Measurements from ENCODE around the gene MYZAP. TPM values are rescaled to one million over a fixed set of nuclear protein-coding genes. Genes with fewer than 3 reads are reported as not detected.

MYZAP gene
- total RNA-seq, 1 experiment from 2014 or later, result 1.4 TPM

- DNase-seq (ENCODE audit: low read depth), result no peak
Measured at GRCh38 chr15:57662091-57662744, 70.5 kb downstream of the MYZAP start.

DNA sequence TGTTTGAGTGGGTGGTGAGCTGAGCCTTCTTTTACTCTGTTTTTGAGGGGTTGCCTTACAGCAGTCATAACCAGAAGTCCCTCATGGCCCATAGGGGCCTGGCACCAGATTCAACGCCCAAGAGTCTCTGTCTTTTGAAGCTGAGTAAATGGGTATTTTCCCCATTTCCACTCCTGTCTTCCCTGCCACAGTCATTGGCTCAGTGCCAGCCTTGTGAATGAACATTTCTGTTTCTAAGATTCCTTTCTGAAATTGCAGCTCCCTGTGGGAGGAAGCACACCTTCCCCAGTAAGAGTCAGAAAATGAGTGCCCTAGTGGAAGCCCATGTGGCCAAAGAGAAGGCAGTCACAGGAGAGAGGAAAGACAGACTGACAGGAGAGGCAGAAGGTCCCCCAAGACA is 71.1 kb downstream of the MYZAP start:
- no peak for DNase-seq (ENCODE audit: low read depth)

DNA sequence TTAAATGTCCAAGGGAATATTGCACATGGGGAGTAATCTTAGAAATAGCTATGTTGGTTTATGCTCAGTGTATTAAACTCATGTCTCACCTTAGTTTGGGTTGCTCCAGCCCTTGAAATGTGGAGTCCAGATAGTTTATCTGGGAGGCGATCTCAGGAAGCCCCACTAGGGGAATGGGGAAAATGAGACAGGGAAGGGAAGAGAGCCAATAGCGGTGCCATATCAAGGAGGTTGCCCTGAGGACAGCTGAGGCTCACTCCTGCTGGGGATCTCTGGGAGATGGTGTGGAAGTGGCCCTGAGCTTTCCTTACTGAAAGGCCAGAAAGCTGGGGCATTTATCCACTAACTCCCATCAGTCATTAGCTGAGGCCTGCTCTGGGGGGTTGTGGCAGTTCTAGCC is 71.6 kb downstream of the MYZAP start:
- DNase-seq (ENCODE audit: low read depth), result no peak

- DNase-seq (ENCODE audit: low read depth), result no peak
Measured at GRCh38 chr15:57665194-57665593, 73.5 kb downstream of the MYZAP start.

GRCh38 chr15:57665939-57666338 is 74.2 kb downstream of the MYZAP start:
- no peak for DNase-seq (ENCODE audit: low read depth)

GRCh38 chr15:57667171-57667849 is 75.6 kb downstream of the MYZAP start:
- DNase-seq (ENCODE audit: low read depth), result peak; percentile 61

DNA sequence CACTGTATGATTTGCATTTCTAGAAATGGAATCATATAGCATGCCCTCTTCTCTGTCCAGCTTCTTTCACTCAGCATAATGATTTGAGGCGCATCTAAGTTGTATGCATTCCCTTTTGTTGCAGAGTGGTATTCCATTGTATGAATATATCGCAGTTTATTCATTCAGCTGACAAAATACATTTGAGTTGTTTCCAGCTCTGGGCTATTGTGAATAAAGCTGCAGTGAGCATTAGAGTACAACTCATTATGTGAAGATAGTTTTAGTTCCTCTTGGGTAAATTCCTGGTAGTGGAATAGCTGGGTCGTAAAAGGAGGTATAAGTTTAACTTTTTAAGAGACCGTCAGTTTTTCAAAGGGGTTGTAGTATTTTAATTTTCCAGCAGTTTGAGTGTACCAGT is 76.3 kb downstream of the MYZAP start:
- DNase-seq (ENCODE audit: low read depth), result no peak

- no peak for DNase-seq (ENCODE audit: low read depth)
Measured at GRCh38 chr15:57671636-57672035, 79.9 kb downstream of the MYZAP start.

DNA sequence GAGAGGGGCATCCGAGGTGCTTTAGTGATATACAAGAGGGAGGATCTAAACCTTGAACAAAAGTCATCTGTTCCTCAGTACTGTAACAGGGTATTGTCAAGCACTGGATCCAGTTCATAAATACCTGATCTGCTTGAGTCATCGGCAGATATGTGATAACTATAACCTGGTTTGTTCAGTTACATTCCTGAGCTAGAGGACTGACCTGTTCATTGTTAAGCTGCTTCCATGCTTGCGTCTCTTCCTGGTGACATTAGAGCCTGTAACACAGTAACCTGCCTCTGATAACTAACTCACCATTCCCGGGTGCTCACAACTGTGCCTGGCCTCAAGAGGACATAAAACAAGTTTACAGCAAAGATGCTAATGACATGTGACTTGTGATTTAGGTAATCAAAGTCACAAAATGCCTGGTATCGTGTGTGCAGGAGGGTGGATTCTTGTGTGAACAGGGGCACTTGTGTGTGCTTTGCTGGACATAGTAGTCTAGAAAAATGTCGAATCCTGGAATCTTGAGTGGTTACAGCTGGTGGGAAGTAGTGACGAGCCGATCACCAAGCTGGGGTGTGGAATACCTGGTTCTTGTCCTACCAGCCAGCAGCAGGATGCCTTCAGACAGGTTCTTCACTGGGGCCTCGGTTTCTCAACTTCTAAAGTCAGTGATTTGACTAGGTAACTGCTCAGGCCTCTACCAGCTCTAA is 83.9 kb downstream of the MYZAP start:
- no peak for DNase-seq (ENCODE audit: low read depth)

- no peak for DNase-seq (ENCODE audit: low read depth)
Measured at GRCh38 chr15:57676585-57676984, 84.9 kb downstream of the MYZAP start.

- no peak for DNase-seq (ENCODE audit: low read depth)
Measured at GRCh38 chr15:57677204-57677603, 85.5 kb downstream of the MYZAP start.

DNA sequence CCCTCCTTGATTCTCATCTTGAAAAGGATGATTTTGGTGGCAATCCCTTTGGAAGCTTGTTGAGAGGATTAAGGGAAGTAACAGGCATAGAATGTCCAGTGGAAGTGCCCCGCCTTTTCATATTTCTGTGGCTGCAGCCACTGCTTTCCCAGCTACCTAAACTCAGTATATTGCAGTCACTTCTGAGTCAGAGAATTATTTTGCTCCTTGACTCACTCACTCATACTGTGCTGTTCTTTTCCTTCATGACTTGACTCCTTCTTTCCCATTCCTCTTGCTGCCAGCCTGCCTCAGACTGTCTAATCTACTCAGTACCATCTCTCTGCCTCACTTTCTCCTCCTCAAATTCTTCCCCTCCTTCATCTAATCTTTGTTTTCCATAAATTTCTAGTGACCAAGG is 88.3 kb downstream of the MYZAP start:
- peak; percentile 65 for DNase-seq (ENCODE audit: low read depth)

GRCh38 chr15:57681011-57681410 is 89.3 kb downstream of the MYZAP start:
- no peak for DNase-seq (ENCODE audit: low read depth)

DNA sequence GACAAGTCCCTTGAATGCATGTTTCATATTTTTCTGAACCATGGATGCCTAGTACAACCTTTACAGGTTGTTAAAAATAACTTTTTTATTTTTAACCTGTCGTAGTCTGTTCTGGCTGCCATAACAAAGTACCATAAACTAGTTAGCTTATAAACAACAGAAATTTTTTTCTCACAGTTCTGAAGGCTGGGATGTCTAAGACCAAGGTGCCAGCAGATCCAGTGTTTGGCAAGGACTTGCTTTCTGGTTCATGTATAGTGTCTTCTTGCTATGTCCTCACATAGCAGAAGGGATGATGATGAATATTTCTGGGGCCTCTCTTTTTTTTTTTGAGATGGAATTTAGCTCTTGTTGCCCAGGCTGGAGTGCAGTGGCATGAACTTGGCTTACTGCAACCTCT is 91.8 kb downstream of the MYZAP start:
- no peak for DNase-seq (ENCODE audit: low read depth)

DNA sequence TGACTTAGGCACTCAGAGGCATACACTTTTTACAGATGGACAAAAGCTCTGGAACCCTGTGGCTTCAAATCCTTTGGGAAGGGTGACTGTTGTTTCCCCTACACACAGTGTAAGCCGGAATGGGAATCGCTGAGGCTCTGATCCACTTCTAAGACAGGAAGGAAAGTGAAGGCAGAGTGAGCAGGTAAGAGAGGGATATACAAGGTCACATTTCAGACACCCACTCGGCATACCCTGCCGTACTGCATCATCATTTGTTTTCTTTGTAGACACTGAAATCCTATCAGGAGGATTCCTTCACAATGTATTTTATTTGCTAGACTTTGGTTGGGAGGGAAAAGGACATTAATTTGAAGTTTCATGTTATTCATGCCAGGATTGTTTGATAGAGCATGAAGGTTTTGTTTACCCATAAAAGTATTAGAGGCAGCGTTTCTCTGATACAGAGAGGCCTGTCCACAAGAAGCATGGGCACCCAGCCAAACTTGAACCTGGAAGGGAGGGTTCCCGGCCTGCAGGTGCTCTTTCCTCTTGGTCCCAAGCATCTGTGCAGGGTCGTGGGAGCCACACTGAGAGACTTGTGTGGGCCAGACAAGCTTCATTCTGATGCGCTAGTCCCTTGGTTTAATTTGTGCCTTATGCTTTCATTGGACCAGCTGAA is 92.9 kb downstream of the MYZAP start:
- no peak for DNase-seq (ENCODE audit: low read depth)

GRCh38 chr15:57685306-57686095 is 93.8 kb downstream of the MYZAP start:
- DNase-seq (ENCODE audit: low read depth), result peak; percentile 20

DNA sequence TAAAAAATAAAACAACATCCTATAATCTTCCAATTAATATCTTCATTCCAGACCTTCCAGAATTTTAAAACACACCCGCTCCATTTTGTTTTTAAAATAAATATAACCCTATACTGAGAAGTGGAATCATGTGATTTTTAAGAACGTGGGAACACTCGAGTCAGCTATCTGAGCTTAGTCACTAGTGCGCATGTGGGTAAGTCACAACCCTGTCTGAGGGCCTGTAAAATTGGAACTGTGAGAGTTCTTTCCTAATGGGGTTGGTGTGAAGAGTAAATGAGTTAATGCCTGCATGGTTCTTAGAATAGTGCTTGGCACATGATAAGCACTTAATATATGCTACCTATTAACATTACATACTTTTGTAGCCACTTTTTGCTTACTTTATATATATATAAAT is 95.0 kb downstream of the MYZAP start:
- DNase-seq (ENCODE audit: low read depth), result no peak

DNA sequence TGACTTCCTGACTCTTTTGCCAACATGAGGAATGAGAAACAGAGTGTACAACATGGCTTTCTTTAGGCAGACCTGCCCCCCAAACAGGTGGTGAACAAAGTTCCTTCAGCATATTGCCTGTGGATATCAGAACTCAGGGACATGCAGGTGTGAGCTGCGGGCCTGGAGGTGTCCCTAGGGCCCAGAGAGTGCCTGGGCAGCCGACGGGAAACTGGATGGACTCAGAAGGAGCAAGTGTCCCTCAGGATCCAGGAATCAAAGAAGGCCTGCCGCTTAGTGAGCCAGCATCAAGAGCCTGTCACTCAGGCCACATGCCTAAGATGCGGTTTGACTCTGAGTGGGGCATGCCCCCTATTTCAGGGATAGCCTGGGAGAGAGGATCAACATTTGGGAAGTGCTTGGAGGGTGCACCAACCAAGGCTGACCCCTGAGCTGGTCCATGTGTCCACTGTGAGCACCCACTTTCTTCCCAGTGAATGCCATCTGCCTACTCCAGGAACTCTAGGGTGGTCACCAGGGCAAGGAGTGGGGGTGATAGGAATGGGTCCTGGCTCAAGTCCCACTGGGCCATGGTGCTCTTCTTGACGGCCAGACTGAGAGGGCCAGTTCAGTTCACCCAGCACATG is 98.8 kb downstream of the MYZAP start:
- no peak for DNase-seq (ENCODE audit: low read depth)

DNA sequence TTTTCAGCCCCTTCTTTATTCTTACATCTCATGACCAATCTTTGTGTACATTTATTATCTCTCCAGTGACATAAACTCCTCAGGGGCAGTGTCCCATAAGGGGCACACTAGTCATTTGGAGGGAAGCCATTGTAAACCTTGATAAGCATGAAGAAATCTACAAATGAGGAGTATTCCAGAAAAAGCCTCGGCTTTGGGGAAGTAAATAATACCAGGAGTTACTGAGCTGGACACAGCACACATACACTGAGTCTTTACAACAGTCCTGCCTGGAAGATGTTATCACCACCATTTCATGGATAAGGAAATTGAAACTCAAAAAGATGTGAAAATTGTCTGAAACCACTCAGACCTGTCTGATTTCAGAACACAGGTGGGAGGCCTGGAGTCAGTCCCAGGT is 99.4 kb downstream of the MYZAP start:
- no peak for DNase-seq (ENCODE audit: low read depth)

GRCh38 chr15:57692709-57693108 is 101.0 kb downstream of the MYZAP start:
- peak; percentile 16 for DNase-seq (ENCODE audit: low read depth)

DNA sequence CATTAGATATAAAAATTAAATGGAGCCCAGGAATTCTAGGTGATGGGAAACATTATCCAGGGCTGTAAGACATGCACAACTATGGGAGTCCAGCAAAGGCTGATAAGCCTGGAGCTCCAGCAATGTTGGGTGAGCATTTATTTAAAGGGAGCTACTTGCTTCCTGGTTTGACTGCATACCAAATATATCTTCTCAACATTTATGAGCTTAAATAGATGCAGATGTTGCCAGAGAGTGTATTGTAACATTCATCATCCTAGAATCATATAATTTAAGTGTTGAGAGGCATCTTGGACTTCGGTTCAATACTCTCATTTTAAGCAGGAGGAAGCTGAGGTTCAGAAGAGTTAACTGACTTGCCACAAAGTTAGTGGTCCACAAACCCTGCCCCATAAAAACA is 102.6 kb downstream of the MYZAP start:
- no peak for DNase-seq (ENCODE audit: low read depth)

Data from Daoy (cell line).